HEK293 (cell line): Measurements from ENCODE around the gene CPNE2.

ENCODE experiments used
- CTCF ChIA-PET: fragments of 350-600 bp; formaldehyde crosslinking; extraction: SDS; loops from one replicate; lab custom pipeline; 2021; ENCODE audit warnings: antibody characterized with exemption; lab: Yijun Ruan, JAX
- POLR2A ChIA-PET: fragments of 300-600 bp; formaldehyde crosslinking; extraction: SDS; loops from one replicate; lab custom pipeline; 2020; ENCODE audit warnings: antibody characterized with exemption, inconsistent platforms; lab: Yijun Ruan, JAX
- H3K27ac ChIP-seq: fragments of 200-500 bp; sonication (Bioruptor generic); 2 replicates; pipeline ENCODE4 v1.5.1; 2014; ENCODE audit warnings: low read depth, low read length, control low read depth, inconsistent platforms; ENCODE audit errors: extremely low read depth
- H3K36me3 ChIP-seq, 2 experiments: fragments of 200-500 bp in 1 of 2; sonication (Bioruptor generic) in 1 of 2; 1 replicate in 1 of 2; 2 replicates in 1 of 2; pipeline ENCODE4 v1.5.1; 2014 to 2017; ENCODE audit warnings: inconsistent platforms in 2 of 2, low read length in 2 of 2; ENCODE audit not compliant: control insufficient read depth in 2 of 2, insufficient read depth in 1 of 2
- H3K4me1 ChIP-seq: fragments of 200-500 bp; sonication (Bioruptor generic); 2 replicates; pipeline ENCODE4 v1.5.1; 2014; ENCODE audit warnings: mild to moderate bottlenecking, low read length, inconsistent platforms; ENCODE audit not compliant: control insufficient read depth, insufficient read depth
- H3K4me3 ChIP-seq: 2 replicates; pipeline ENCODE4 v1.5.1; 2011; ENCODE audit warnings: low read depth, mild to moderate bottlenecking, control low read depth, low read length, moderate library complexity
- H3K9me3 ChIP-seq: fragments of 200-500 bp; sonication (Bioruptor generic); 2 replicates; pipeline ENCODE4 v1.5.1; 2014; ENCODE audit warnings: low read depth, low read length, inconsistent platforms; ENCODE audit not compliant: control insufficient read depth, insufficient read depth
- GLIS1 ChIP-seq: fragments of 450-650 bp; formaldehyde crosslinking; IDR thresholded peaks from 2 replicates; pipeline ENCODE4 v1.5.1; 2016; ENCODE audit warnings: missing biosample characterization, missing genetic modification characterization
- KLF1 ChIP-seq: fragments of 450-650 bp; formaldehyde crosslinking; IDR thresholded peaks from 2 replicates; pipeline ENCODE4 v1.5.1; 2016; ENCODE audit warnings: missing biosample characterization, missing genetic modification characterization
- KLF9 ChIP-seq: fragments of 450-650 bp; formaldehyde crosslinking; IDR thresholded peaks from 2 replicates; pipeline ENCODE4 v1.5.1; 2016; ENCODE audit warnings: missing biosample characterization, missing genetic modification characterization, low read depth
- MZF1 ChIP-seq: fragments of 450-650 bp; formaldehyde crosslinking; IDR thresholded peaks from 2 replicates; pipeline ENCODE4 v1.5.1; 2017; ENCODE audit warnings: missing biosample characterization, missing genetic modification characterization, borderline replicate concordance
- SCRT1 ChIP-seq: fragments of 450-650 bp; formaldehyde crosslinking; IDR thresholded peaks from 2 replicates; pipeline ENCODE4 v1.5.1; 2016; ENCODE audit warnings: missing biosample characterization, missing genetic modification characterization, borderline replicate concordance
- SCRT2 ChIP-seq: fragments of 450-650 bp; formaldehyde crosslinking; IDR thresholded peaks from 2 replicates; pipeline ENCODE4 v1.5.1; 2016; ENCODE audit warnings: missing biosample characterization, missing genetic modification characterization
- ZBTB20 ChIP-seq: fragments of 450-650 bp; formaldehyde crosslinking; IDR thresholded peaks from 2 replicates; pipeline ENCODE4 v1.5.1; 2016; ENCODE audit warnings: missing biosample characterization, missing genetic modification characterization
- ZBTB26 ChIP-seq: fragments of 450-650 bp; formaldehyde crosslinking; optimal IDR thresholded peaks from 2 replicates; pipeline ENCODE3; 2016; ENCODE audit warnings: missing biosample characterization, mild to moderate bottlenecking, missing genetic modification characterization
- ZBTB7A ChIP-seq: fragments of 450-650 bp; formaldehyde crosslinking; IDR thresholded peaks from 2 replicates; pipeline ENCODE4 v1.5.1; 2016; ENCODE audit warnings: low read depth, missing biosample characterization, missing genetic modification characterization
- ZIC2 ChIP-seq: fragments of 450-650 bp; formaldehyde crosslinking; IDR thresholded peaks from 2 replicates; pipeline ENCODE4 v1.5.1; 2016; ENCODE audit warnings: missing biosample characterization, missing genetic modification characterization
- ZNF121 ChIP-seq: fragments of 450-650 bp; formaldehyde crosslinking; IDR thresholded peaks from 2 replicates; pipeline ENCODE4 v1.5.1; 2016; ENCODE audit warnings: missing biosample characterization, missing genetic modification characterization
- ZNF18 ChIP-seq: fragments of 450-650 bp; formaldehyde crosslinking; IDR thresholded peaks from 2 replicates; pipeline ENCODE4 v1.5.1; 2016; ENCODE audit warnings: missing biosample characterization, missing genetic modification characterization
- ZNF426 ChIP-seq: fragments of 450-650 bp; formaldehyde crosslinking; IDR thresholded peaks from 2 replicates; pipeline ENCODE4 v1.5.1; 2017; ENCODE audit warnings: missing biosample characterization, missing genetic modification characterization, mild to moderate bottlenecking, inconsistent platforms, moderate library complexity
- ZNF433 ChIP-seq: fragments of 450-650 bp; formaldehyde crosslinking; IDR thresholded peaks from 2 replicates; pipeline ENCODE4 v1.5.1; 2016; ENCODE audit warnings: missing biosample characterization, missing genetic modification characterization, low read depth
- ZNF623 ChIP-seq: fragments of 450-650 bp; formaldehyde crosslinking; IDR thresholded peaks from 2 replicates; pipeline ENCODE4 v1.5.1; 2016; ENCODE audit warnings: missing biosample characterization, missing genetic modification characterization

The CPNE2 gene

GRCh38 chr16:57100445-57100844 is 8.1 kb downstream of the CPNE2 start:
- no peaks in the 10 kb centered on the region for H3K36me3 ChIP-seq
- ChIA-PET POLR2A (no interaction called here), CTCF (interaction anchor here (0.6 to 5.0 kb wide), 3 partner anchors 8 to 51 kb away, joined by 3 to 24 read pairs (median 13); partner anchors contain the start of gene CPNE2)
- H3K4me1 ChIP-seq: no peaks in the 10 kb centered on the region
- H3K4me3 ChIP-seq: no peak overlapping the region
- H3K27ac ChIP-seq: no peak overlapping the region
- TF ChIP-seq ZNF426 (no peak), KLF1 (tag by site-specific recombination) (0 out of 2 replicates have a peak, but pooled peaks have one; percentile 11), ZBTB26 (tag by site-specific recombination) (no peak)
- H3K9me3 ChIP-seq: no peaks in the 10 kb centered on the region

DNA sequence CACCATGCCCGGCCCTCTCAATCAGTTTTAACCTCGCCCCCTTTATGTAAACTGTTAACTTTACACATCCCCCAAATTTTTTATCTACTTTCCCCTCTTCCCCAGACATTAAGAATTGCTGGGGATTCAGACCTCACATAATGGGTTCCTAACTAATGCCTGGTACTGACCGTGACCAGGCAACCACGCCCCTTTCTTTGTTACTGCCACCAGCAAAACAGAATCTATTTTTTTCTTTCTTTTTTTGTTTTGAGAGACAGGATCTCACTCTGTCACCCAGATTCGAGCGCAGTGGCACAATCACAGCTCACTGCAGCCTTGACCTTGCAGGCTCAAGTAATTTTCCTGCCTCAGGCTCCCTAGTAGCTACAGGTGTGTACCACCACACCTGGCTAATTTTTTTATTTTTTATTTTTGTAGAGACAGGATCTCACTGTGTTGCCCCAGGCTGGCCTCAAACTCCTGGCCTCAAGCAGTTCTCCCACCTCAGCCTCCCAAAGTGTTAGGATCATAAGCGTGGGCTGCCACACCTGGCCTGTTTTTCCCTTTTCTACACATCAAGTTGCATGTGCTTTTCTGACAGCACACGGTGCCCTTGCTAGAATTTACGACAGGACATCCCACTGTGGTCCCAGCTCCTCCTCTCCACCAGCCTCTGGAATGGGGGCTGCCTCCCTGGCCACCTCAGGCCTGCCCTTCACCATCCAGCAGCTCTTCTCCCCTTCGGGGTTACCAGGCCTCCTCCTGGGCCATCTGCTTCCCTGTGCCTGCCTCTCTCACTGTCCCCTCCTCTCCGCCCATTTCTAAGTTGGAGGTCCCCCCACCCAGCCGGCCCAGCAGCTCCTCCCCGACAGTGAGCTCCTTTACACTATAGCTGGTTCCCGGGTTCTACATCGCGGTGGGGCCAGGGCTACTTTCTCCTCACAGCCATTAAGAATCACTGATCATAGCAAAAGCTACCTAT is 10.8 kb downstream of the CPNE2 start:
- CTCF ChIA-PET: interaction anchor here (0.8 to 5.0 kb wide), 2 partner anchors 11 to 19 kb away, joined by 3 to 24 read pairs; no protein-coding TSS in a partner anchor
- Histone ChIP-seq H3K9me3 (no peaks in the 10 kb centered on the region), H3K4me3 (no peak overlapping the region), H3K4me1 (no peaks in the 10 kb centered on the region), H3K36me3 (no peaks in the 10 kb centered on the region), H3K27ac (no peak overlapping the region)
- POLR2A ChIA-PET: interaction anchor here (0.7 kb wide), 1 partner anchor 12 kb away, joined by 3 read pairs; no protein-coding TSS in a partner anchor
- TF ChIP-seq ZIC2 (peak; percentile 46), GLIS1 (tag by site-specific recombination) (peak; percentile 28; the same call in 1 of the 2 replicates), SCRT2 (tag by site-specific recombination) (peak; percentile 48; the same call in 1 of the 2 replicates), ZNF18 (tag by site-specific recombination) (no peak), ZBTB20 (peak; percentile 85), ZNF433 (tag by site-specific recombination) (no peak), MZF1 (tag by site-specific recombination) (no peak), ZNF121 (tag by site-specific recombination) (peak; percentile 73), KLF9 (tag by site-specific recombination) (peak; percentile 37; the same call in 1 of the 2 replicates), SCRT1 (tag by site-specific recombination) (peak; percentile 67), ZBTB7A (tag by site-specific recombination) (no peak)
- TF ChIP-seq, all 188 proteins: peak for 7

- POLR2A ChIA-PET: no interaction called here
- H3K4me1 ChIP-seq: peaks cover 3% of the 10 kb centered on the region; the same call in 1 of the 2 replicates
- H3K4me3 ChIP-seq: no peak overlapping the region
- no peaks in the 10 kb centered on the region for H3K9me3 ChIP-seq
- no peak overlapping the region for H3K27ac ChIP-seq
- no peak for TF ChIP-seq KLF9 (tag by site-specific recombination)
- peak; percentile 96 for TF ChIP-seq ZNF623
- CTCF ChIA-PET: no interaction called here
- no peaks in the 10 kb centered on the region for H3K36me3 ChIP-seq
Measured at GRCh38 chr16:57104706-57105105, 12.3 kb downstream of the CPNE2 start.
